Occipital lobe (tissue), 3 donors: ENCODE data around the gene SEC23IP. TPM values are rescaled to one million over a fixed set of nuclear protein-coding genes. Genes with fewer than 3 reads are reported as not detected.

Experiments
- DNase-seq: peaks from one replicate; lab custom pipeline; 2025; lab: John Stamatoyannopoulos, UW
- small RNA-seq: library from RNA; depleted of rRNA; stranded (forward); fragments of <200 nt; gene quantifications from one replicate; pipeline ENCODE3, GENCODE V24; 2014
- total RNA-seq: library from RNA; depleted of rRNA; stranded (reverse); fragments of >200 nt; gene quantifications from one replicate; pipeline ENCODE4 v1.2.3, GENCODE V29; 2014

Gene SEC23IP
- total RNA-seq, 1 donor from 2014 or later: 19.8 TPM

DNA sequence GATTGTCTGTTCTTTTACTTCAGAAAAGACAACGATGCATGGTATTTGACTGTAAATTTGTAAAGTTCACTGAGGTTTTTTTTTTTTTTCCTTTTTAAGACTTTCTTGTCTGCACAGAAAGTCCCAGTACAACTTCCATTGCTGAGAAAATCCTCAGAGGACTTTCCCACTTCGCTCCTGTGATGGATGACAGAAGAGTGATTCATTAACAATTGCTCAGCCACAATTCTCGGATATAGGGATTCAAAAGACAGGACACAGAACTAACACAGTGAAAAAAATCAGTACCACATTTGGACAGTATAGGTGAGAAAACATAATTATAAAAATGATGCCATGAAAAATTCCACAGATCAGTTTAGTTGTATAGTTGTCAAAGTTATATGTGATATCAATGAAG lies 48.0 kb downstream of the SEC23IP start:
- DNase-seq: no peak

DNA sequence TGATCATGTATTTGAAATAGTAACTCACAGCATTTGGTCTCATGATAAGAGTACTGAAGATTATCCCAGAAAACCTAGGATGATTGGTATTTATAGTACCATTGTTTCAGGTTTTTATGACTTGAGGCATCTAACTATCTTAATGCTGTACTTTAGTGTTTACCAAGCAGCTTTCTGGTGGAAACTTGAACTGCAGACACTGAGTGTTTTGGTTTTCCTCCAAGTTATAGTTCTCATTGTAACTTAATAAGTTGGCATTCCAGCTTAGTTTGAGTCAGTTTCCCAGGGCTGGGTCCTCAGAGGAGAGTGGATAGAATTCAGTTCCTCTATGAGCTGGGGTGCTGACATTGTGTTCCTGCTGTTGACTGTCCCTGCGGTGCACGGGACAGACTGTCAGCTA lies 50.4 kb downstream of the SEC23IP start:
- DNase-seq: no peak

DNA sequence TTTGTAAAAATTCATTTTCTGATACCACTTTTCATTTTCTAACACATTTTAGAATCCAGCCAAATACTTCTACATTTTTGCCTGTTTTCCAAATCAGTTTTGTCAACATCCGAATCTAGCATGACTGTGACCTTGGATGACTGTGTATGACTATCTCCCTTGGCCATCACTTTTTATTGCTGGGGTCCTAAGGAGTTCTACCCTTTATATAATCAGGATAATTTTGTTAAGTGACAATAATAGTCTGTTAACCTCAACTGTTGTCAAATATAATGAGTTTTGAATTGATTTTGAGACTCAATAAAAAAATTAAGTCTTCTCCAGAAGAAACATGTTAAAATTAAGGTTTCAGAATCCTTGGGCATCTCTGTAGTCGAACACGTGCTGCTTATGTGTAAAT lies 53.3 kb downstream of the SEC23IP start:
- DNase-seq: no peak

DNA sequence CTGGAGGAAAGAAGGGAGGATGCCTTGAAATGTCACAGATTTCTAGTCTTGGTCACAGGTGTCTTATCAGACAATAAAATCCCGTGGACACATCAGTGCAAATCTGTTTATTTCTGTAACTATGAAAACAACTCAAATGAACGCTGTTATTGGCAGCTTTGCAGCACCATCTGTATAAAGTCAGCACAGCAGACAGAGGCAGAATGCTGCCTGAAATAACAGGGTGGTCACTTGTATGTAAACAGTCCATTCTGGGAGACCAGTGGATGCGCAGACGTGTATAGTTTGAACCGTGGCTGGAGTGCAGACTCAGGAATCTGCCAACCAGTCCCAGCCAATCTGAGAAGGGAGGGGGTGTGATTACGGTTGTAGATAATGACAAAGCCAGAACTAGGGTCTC lies 54.8 kb downstream of the SEC23IP start:
- DNase-seq: no peak

DNA sequence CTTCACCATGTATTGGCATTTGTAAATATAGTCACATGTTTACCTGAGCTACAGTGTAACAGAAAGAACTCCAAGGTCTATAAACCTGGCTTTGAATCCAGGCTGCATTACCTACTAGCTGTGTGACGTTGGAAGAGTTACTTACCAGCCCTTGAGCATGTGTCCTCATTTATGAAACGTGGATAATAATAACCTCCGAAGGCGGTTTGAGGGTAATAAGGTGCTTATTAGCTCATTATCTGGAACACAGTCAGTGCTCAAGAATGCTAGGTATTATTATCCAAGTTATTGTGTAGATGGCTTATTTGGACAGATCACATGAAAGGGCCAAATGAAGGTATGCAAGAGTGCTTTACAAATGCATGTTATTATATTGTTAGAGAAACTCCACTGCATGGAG lies 64.9 kb downstream of the SEC23IP start:
- DNase-seq: no peak

DNA sequence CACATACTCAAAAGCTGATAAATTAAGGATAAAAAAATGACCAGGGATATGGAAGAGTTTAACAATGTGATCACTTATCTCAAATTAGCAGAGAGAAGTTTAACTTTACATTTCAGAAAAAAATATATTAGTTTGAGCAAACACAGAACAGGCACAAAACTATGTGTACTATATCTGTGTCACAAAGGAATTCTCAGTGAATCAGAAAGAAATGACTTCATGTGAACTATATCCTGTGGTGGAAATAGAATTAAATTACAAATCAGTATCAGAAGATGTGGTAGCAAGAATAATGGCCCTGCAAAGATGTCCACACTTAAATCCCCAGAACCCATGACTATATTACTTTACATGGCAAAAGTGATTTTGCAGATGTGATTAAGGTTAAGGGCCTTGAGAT lies 70.3 kb downstream of the SEC23IP start:
- DNase-seq: no peak

DNA sequence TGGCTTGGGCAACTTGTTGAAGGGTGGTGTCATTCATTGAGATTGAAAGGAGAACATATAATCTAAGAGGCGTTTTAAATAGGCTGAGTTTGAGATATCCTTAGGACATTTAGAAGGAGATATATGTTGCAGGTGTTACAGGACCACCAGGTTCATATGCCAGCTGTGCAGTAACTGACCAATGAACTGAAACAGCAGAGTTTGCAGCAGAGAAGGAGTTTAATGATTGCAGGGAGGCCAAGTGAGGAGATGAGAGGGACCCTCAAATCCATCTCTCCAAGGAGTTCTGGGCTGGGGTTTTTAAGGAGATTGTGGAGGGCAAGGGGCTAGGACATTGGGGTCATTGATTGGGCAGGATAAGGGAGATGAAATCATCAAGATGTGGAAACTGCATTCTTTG lies 74.5 kb downstream of the SEC23IP start:
- DNase-seq: no peak

DNA sequence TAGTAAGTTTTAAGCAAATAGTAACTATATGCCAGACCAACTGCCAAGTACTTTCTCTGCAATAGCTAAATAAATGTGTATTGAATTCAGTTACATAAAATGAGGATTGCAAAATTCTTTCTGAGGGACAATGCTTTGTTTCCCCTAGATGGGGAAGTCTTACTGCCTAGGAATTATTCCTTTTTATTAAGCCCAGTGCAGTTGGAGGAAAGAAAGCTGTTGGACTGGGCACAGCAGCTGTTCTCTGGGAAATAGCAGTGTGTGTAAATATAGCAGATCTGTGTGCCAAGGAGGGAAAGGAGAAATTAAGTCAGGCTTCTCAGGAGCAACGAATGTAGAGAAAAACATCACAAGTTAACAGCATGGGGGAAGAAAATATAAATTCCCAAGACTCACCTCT lies 77.1 kb downstream of the SEC23IP start:
- no peak for DNase-seq

DNA sequence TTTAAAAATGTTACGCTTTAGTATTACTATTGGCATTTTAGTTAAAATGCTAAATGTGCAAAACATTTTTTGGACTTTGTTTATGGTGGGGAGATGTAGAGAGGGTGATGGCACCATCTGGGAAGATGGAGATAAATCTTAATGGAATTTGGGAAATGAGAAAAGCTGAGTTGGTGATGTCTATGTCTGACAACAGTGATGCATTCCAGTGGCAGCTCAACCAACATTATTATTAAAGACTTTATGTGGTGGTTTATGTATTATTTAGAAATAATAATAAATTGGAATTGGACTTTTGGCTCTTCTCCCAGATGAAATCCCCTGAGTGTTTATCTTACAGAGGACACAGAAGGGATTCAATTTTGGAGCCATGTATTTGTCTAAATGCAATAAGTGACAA lies 77.6 kb downstream of the SEC23IP start:
- no peak for DNase-seq

DNA sequence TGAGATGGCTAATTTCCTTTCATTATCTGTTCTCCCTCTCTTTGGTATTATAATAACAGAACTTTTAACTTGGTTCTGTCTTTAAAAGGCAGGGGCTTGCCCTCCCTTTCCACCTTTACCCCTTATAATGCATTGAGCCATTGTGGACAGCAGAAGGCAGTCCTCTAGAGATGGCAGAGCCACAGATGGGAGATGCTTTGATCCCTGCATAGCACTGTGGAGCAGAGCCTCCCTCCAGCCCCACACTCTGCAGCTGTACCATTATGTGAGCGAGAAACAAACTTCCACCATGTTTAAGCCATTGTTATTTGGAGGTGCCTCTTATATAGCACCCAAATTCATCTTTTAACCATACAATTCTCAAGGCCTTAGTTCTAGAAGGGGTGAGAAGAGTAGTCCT lies 78.4 kb downstream of the SEC23IP start:
- no peak for DNase-seq

DNA sequence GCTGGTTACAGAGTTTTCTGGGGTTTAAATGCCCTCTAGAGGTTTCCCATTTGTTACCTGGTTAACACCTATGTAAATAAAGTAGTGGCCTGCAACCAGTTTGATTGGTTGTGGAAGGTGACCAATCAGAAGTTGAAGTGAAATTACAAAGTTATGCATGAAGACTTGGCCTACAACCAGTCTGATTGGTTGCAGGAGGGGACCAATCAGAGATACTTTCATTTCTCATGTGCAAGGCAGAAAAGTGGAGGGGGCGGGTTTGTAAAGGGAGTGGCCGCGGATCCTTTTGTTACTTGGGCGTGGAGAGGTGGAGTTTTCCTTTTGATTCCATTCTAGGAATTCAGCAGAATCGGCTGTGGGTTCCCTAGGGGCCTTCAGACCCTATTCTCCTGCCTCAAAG lies 80.8 kb downstream of the SEC23IP start:
- DNase-seq: no peak

DNA sequence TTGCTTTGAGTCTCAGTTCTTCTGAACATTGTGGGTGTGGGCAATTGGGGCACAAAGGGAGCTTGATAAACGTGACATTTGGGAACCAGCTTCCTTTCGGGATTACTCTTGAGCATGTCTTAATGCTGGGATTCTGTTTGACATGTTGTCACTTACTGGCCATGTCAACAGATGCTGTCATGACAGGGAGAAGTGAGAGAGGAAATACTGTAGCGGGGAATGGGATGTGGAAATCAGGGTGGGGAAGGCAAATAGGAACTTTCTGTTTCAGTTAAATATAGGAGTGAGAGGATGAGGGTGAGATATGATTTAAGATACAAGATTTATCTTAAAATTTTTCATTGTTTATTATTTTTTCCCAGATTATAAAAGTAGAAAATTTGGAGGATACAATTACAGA lies 83.9 kb downstream of the SEC23IP start:
- DNase-seq: no peak

DNA sequence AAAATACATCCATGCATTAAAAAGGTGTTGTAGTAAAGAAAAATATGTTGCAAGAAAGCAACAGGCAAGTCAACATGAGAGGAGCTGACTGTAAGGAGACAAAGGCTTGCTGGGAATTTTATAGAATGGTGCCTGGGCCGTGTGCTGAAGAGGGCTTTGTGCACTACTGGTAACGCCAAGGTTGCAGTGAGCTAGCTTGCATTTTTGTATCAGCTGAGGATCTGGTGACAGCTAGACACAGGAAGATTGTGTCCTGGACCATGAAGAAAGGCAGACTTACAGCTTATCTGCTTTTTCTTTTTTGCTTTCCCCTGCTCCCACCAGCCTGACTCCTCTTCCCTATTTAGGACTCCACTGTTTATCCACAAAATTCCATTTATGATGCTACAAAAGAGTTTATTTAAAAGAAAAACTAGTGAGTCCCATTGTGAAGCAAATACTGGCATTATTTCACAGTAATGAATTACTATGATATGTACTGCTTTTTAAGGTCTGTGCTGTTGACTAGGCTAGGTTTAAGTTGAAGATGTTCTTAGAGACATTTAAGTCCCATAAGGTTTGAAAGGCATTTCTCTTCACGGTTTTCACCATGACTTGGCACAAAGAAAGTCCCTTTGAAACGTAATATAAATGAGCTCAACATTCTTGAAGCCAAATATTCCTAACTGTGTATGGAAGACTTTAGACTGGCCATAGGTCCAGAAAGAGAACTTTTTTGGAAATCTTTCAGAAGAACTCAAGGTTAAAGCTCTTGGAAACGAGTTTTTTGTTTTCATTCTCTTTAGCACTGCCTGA lies 88.6 kb downstream of the SEC23IP start:
- no peak for DNase-seq

DNA sequence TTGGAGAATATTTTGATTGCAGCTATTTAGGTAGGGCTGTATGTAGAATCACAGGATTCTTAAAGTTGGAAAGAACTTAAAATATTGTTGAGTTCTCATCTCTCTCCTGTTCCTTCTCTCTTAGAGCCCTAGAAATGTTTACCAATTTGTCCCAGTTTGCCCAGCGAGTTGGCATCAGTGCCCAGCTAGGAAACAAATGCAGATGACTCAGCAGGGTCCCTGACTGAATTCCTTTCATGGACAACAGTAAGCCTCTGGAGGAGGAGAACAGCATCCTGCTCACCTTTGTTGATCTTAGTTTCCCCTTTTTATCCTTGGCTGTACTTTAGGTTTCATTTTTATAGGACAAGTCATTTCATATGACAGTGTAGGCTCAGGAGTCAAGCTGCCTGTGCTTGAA lies 89.3 kb downstream of the SEC23IP start:
- DNase-seq: no peak

DNA sequence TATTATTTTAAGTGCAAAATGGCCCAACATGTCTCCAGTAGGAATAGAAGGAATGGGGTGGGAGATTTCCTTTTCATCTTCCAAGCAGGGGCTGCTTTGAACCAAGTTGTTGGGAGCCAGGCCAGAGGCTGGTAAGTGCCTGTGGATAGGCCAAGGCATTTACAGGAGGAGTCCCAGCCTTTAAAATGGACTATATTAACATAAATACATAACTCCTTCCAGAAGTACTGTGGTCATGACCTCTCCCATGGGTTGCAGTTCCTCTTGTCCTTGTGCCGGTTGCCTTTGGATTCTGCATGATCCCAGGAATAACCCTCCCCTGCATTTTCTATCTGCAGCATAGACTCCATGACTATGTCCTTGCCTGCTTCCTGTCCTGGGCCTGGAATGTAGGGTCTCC lies 95.8 kb downstream of the SEC23IP start:
- no peak for DNase-seq

DNA sequence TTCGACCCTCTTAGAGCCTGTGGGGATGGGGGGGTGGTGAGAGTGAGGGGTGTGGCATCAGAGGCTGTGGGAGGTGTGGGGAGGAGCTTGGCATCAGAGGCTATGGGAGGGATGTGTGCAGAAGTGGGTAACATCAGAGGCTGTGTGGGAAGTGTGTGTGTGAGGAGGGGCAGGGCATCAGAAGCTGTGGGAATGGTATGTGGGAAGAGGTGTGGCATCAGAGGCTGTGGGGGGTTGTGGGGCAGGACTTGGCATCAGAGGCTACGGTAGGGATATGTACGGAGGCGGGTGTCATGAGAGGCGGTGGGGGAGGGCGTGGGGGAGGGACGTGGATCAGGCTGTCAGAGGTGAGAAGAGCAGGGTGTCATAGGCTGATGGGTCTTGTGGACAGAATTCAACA lies 97.4 kb downstream of the SEC23IP start:
- no peak for DNase-seq

DNA sequence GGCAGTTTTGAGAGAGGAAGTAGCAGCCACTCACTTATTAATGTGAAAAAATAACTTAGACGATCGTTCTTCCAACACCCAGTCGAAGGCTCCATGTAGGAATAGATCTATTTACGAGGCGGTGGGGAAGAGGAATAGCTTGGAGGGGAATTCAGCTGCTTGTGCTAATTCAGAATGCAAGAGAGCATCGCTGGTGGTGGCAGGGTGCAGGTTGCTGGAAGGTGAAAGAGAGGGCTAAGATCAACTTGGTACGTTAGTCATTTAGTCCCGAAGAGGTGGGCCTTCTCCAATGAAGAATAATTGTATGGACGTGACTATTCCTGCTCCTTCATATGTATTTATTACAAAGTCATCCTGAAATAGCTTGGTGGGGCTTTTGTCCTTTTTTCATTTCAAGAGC lies 98.5 kb downstream of the SEC23IP start:
- no peak for DNase-seq

DNA sequence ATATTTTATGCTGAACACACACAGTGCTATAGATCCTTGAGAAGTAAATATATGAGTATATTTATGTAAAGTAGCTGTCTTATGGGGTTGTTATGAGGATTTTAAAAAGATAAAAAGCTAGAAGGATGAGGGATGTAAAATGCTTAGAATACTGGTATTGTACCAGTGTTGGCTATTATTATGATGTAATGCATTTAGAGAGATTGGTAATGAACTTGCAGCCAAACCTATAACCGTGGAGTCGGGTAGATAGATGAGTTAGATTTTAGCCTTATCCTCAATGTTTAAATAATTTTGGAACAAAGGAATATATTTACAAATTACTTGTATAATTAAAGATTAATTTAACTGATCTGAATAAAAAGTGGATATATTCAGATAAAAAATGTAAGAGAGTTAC lies 99.3 kb downstream of the SEC23IP start:
- no peak for DNase-seq

Small RNA genes lying within 50 kb of the gene (small RNA-seq; reads per million reads assigned to genes)
- gene MIR4682: not detected

Other genes with a start within 250 kb of the SEC23IP start
- gene BAG3, start 241.3 kb upstream of the SEC23IP start, total RNA-seq: 0.78 TPM
- gene INPP5F, start 166.7 kb upstream of the SEC23IP start, total RNA-seq: 166 TPM
- gene MCMBP, start 19.9 kb upstream of the SEC23IP start, total RNA-seq: 62.7 TPM